OCI-LY1 (cell line): ENCODE measurements around the gene TBC1D9B.

Source experiments
- EZH2 ChIP-seq: fragments of 200-600 bp; sonication (generic), shearing (Covaris generic); IDR thresholded peaks from 2 replicates; pipeline ENCODE4 v1.8.0; 2017; ENCODE audit warnings: borderline replicate concordance, mixed run types, mild to moderate bottlenecking, antibody characterized with exemption, low read length, moderate library complexity, mixed read lengths
- TF ChIP-seq, protein P1 (sequence below): fragments of 200-600 bp; sonication (generic), shearing (Covaris generic); IDR thresholded peaks from 2 replicates; pipeline ENCODE4 v1.5.1; 2017; ENCODE audit warnings: mild to moderate bottlenecking, antibody characterized with exemption, low read length, moderate library complexity, mixed read lengths

DNA sequence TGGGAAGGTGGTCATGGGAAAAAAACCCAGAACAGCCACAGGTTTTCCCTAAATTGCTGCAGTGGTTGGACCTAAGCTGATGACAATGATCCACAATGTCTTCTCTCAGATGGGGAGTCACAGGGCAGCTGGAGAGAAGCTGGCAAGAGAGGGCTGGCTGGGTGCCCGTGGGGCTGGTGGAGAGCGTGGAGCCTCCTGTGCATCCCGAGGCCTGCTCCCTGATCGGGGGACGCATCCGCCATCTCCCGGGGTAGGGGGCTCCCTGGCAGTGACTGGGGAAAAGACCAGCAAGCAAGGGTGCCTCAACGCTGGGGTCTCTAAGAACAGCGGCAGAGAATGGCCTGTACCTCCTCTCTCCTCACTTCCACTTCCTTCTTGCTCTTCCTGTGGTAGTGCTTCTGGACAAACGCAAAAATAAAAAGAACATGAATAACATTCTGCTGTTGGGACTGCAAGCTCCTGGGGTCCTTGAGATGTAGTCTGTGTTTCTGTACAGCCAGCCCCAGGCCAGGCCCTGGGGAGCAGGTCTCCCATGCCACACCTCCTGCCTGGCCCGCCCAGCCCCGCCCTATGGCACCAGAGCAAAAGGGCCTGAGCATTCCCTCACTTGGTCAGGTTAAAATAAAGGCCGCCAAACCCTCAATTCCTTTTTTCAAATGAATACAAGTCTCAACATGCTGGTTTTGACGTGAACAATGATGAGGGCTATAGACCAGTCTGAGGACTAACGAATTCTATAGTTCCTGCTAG lies 42.0 kb downstream of the TBC1D9B start:
- TF ChIP-seq, protein P1, sequence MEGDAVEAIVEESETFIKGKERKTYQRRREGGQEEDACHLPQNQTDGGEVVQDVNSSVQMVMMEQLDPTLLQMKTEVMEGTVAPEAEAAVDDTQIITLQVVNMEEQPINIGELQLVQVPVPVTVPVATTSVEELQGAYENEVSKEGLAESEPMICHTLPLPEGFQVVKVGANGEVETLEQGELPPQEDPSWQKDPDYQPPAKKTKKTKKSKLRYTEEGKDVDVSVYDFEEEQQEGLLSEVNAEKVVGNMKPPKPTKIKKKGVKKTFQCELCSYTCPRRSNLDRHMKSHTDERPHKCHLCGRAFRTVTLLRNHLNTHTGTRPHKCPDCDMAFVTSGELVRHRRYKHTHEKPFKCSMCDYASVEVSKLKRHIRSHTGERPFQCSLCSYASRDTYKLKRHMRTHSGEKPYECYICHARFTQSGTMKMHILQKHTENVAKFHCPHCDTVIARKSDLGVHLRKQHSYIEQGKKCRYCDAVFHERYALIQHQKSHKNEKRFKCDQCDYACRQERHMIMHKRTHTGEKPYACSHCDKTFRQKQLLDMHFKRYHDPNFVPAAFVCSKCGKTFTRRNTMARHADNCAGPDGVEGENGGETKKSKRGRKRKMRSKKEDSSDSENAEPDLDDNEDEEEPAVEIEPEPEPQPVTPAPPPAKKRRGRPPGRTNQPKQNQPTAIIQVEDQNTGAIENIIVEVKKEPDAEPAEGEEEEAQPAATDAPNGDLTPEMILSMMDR = no peak
- no peak for TF ChIP-seq EZH2
